Activated naive CD4-positive, alpha-beta T cell treated with anti-CD3 and anti-CD28 coated beads for 36 hours (primary cell): Measurements from ENCODE around the gene KPNA6. TPM values are rescaled to one million over a fixed set of nuclear protein-coding genes. Genes with fewer than 3 reads are reported as not detected.
"Not testable (repeated sequence)": the region's sequence is repeated elsewhere in the genome, so short reads cannot be mapped to it uniquely, and the experiment has no call there.

Experiments
- CTCF ChIA-PET: fragments of 350-600 bp; sonication (Branson Sonifier 250); formaldehyde crosslinking; loops from one replicate; lab custom pipeline; 2021; ENCODE audit warnings: antibody characterized with exemption; lab: Charles Lee
- DNase-seq: peaks from one replicate; pipeline ENCODE4 v3.0.0-alpha.2; 2020
- H3K27ac Mint-ChIP-seq: one replicate; pipeline ENCODE4 v1.8.0; 2021; ENCODE audit warnings: mild to moderate bottlenecking, mixed read lengths
- H3K27me3 Mint-ChIP-seq: one replicate; pipeline ENCODE4 v1.8.0; 2021; ENCODE audit warnings: low read depth, mixed read lengths
- H3K36me3 Mint-ChIP-seq: one replicate; pipeline ENCODE4 v1.8.0; 2021; ENCODE audit warnings: low read depth, mixed read lengths
- H3K4me1 Mint-ChIP-seq: one replicate; pipeline ENCODE4 v1.8.0; 2021; ENCODE audit warnings: low read depth, mixed read lengths
- H3K4me3 Mint-ChIP-seq: one replicate; pipeline ENCODE4 v1.8.0; 2021; ENCODE audit warnings: mild to moderate bottlenecking, moderate library complexity, mixed read lengths
- H3K9me3 Mint-ChIP-seq: one replicate; pipeline ENCODE4 v1.8.0; 2021; ENCODE audit warnings: mixed read lengths
- intact Hi-C: fragments of 100-400 bp; cut with micrococcal nuclease; formaldehyde crosslinking; loops from one replicate; pipeline ENCODE4 v1.15.1; 2023
- total RNA-seq, 2 experiments: library from RNA; stranded (reverse); gene quantifications; one replicate each; pipeline ENCODE4 v1.2.3, GENCODE V29; 2021

Gene KPNA6
- total RNA-seq, 2 experiments from 2014 or later = 74.5 to 75.0 TPM

- peaks cover 62% of the 10 kb centered on the region for H3K4me1 Mint-ChIP-seq
- H3K27ac Mint-ChIP-seq = no peak overlapping the region
- CTCF ChIA-PET = interaction anchor here (0.7 kb wide), 1 partner anchor 408 kb away, joined by 3 read pairs; no protein-coding TSS in a partner anchor
These were observed 17.5 kb downstream of the KPNA6 start for GRCh38 chr1:32125313-32125712.

GRCh38 chr1:32126770-32127169 lies 18.9 kb downstream of the KPNA6 start:
- H3K4me1 Mint-ChIP-seq = peaks cover 49% of the 10 kb centered on the region
- H3K36me3 Mint-ChIP-seq = peaks cover 5% of the 10 kb centered on the region
- no peaks in the 10 kb centered on the region for H3K27me3 Mint-ChIP-seq
- DNase-seq = no peak
- CTCF ChIA-PET = interaction anchor here (1.0 to 1.6 kb wide), 2 partner anchors 12 to 46 kb away, joined by 4 to 7 read pairs; no protein-coding TSS in a partner anchor
- H3K9me3 Mint-ChIP-seq = no peaks in the 10 kb centered on the region
- no peak overlapping the region for H3K4me3 Mint-ChIP-seq
- H3K27ac Mint-ChIP-seq = no peak overlapping the region
- intact Hi-C loops = no loop called here

More at GRCh38 chr1:32125313-32125712, 17.5 kb downstream of the KPNA6 start:
- no peak for DNase-seq
- intact Hi-C loops = no loop called here
- Mint-ChIP-seq H3K36me3 (peaks cover 4% of the 10 kb centered on the region), H3K27me3 (no peaks in the 10 kb centered on the region), H3K9me3 (no peaks in the 10 kb centered on the region), H3K4me3 (no peak overlapping the region)

GRCh38 chr1:32127409-32128198 lies 19.7 kb downstream of the KPNA6 start:
- Mint-ChIP-seq H3K27me3 (no peaks in the 10 kb centered on the region), H3K4me3 (no peak overlapping the region), H3K9me3 (no peaks in the 10 kb centered on the region), H3K36me3 (peaks cover 1% of the 10 kb centered on the region), H3K4me1 (peaks cover 42% of the 10 kb centered on the region), H3K27ac (no peak overlapping the region)
- no peak for DNase-seq
- CTCF ChIA-PET = interaction anchor here (0.6 to 1.6 kb wide), 5 partner anchors 13 to 65 kb away, joined by 3 to 7 read pairs (median 4); partner anchors contain the start of gene KPNA6
- intact Hi-C loops = no loop called here

GRCh38 chr1:32128479-32128878 lies 20.6 kb downstream of the KPNA6 start:
- Mint-ChIP-seq H3K9me3 (no peaks in the 10 kb centered on the region), H3K27me3 (no peaks in the 10 kb centered on the region), H3K4me3 (no peak overlapping the region), H3K27ac (no peak overlapping the region), H3K36me3 (peaks cover 1% of the 10 kb centered on the region), H3K4me1 (peaks cover 38% of the 10 kb centered on the region)
- CTCF ChIA-PET = interaction anchor here (1.1 to 1.6 kb wide), 2 partner anchors 14 to 66 kb away, joined by 3 to 7 read pairs; no protein-coding TSS in a partner anchor
- intact Hi-C loops = no loop called here
- no peak for DNase-seq

- intact Hi-C loops = no loop called here
- Mint-ChIP-seq H3K36me3 (peaks cover 1% of the 10 kb centered on the region), H3K27me3 (no peaks in the 10 kb centered on the region), H3K27ac (no peak overlapping the region), H3K4me3 (no peak overlapping the region), H3K9me3 (no peaks in the 10 kb centered on the region), H3K4me1 (peaks cover 39% of the 10 kb centered on the region)
- CTCF ChIA-PET = no interaction called here
- no peak for DNase-seq
These were observed 21.1 kb downstream of the KPNA6 start for GRCh38 chr1:32128964-32129363.

GRCh38 chr1:32133950-32134280 lies 26.1 kb downstream of the KPNA6 start:
- H3K9me3 Mint-ChIP-seq, H3K36me3 Mint-ChIP-seq, H3K27me3 Mint-ChIP-seq, DNase-seq, H3K27ac Mint-ChIP-seq, intact Hi-C loops, H3K4me3 Mint-ChIP-seq: not testable (repeated sequence)
- H3K4me1 Mint-ChIP-seq = peaks cover 32% of the 10 kb centered on the region
- CTCF ChIA-PET = interaction anchor here (0.6 to 0.7 kb wide), 3 partner anchors 16 to 142 kb away, joined by 3 read pairs; no protein-coding TSS in a partner anchor

- H3K4me3 Mint-ChIP-seq = no peak overlapping the region
- peaks cover 8% of the 10 kb centered on the region for H3K36me3 Mint-ChIP-seq
- H3K27me3 Mint-ChIP-seq = no peaks in the 10 kb centered on the region
- no peak for DNase-seq
- peaks cover 44% of the 10 kb centered on the region for H3K4me1 Mint-ChIP-seq
- no peaks in the 10 kb centered on the region for H3K9me3 Mint-ChIP-seq
- intact Hi-C loops = no loop called here
- CTCF ChIA-PET = no interaction called here
- no peak overlapping the region for H3K27ac Mint-ChIP-seq
These were observed 29.3 kb downstream of the KPNA6 start for GRCh38 chr1:32137111-32137510.

GRCh38 chr1:32138965-32139364 lies 31.1 kb downstream of the KPNA6 start:
- Mint-ChIP-seq H3K36me3 (peaks cover 8% of the 10 kb centered on the region), H3K4me1 (peaks cover 52% of the 10 kb centered on the region), H3K4me3 (no peak overlapping the region), H3K9me3 (no peaks in the 10 kb centered on the region), H3K27ac (no peak overlapping the region), H3K27me3 (no peaks in the 10 kb centered on the region)
- intact Hi-C loops = no loop called here
- CTCF ChIA-PET = interaction anchor here (0.8 to 1.2 kb wide), 2 partner anchors 66 to 109 kb away, joined by 3 read pairs; partner anchors contain the start of gene TMEM39B
- DNase-seq = no peak

- intact Hi-C loops = no loop called here
- peaks cover 10% of the 10 kb centered on the region for H3K36me3 Mint-ChIP-seq
- CTCF ChIA-PET = interaction anchor here (0.6 kb wide), 1 partner anchor 258 kb away, joined by 3 read pairs; no protein-coding TSS in a partner anchor
- no peak overlapping the region for H3K4me3 Mint-ChIP-seq
- no peak overlapping the region for H3K27ac Mint-ChIP-seq
- H3K4me1 Mint-ChIP-seq = peaks cover 59% of the 10 kb centered on the region
- DNase-seq = no peak
- no peaks in the 10 kb centered on the region for H3K27me3 Mint-ChIP-seq
- H3K9me3 Mint-ChIP-seq = peaks cover 4% of the 10 kb centered on the region
These were observed 34.8 kb downstream of the KPNA6 start for GRCh38 chr1:32142446-32143301.

GRCh38 chr1:32143302-32143695 lies 35.4 kb downstream of the KPNA6 start:
- CTCF ChIA-PET = interaction anchor here (0.6 kb wide), 1 partner anchor 258 kb away, joined by 3 read pairs; no protein-coding TSS in a partner anchor
- H3K36me3 Mint-ChIP-seq = peaks cover 13% of the 10 kb centered on the region
- intact Hi-C loops, H3K27me3 Mint-ChIP-seq, DNase-seq, H3K4me3 Mint-ChIP-seq, H3K27ac Mint-ChIP-seq: not testable (repeated sequence)
- peaks cover 54% of the 10 kb centered on the region for H3K4me1 Mint-ChIP-seq
- H3K9me3 Mint-ChIP-seq = peaks cover 10% of the 10 kb centered on the region

- Mint-ChIP-seq H3K4me3 (no peak overlapping the region), H3K27me3 (no peaks in the 10 kb centered on the region), H3K4me1 (peaks cover 47% of the 10 kb centered on the region), H3K27ac (no peak overlapping the region), H3K9me3 (peaks cover 14% of the 10 kb centered on the region), H3K36me3 (peaks cover 16% of the 10 kb centered on the region)
- CTCF ChIA-PET = no interaction called here
- no peak for DNase-seq
- intact Hi-C loops = no loop called here
These were observed 36.2 kb downstream of the KPNA6 start for GRCh38 chr1:32144033-32144432.

- peaks cover 15% of the 10 kb centered on the region for H3K9me3 Mint-ChIP-seq
- CTCF ChIA-PET = interaction anchor here (0.6 kb wide), 1 partner anchor 132 kb away, joined by 4 read pairs; no protein-coding TSS in a partner anchor
- H3K27ac Mint-ChIP-seq, DNase-seq, H3K27me3 Mint-ChIP-seq, H3K4me3 Mint-ChIP-seq, intact Hi-C loops: not testable (repeated sequence)
- H3K36me3 Mint-ChIP-seq = peaks cover 20% of the 10 kb centered on the region
- peaks cover 35% of the 10 kb centered on the region for H3K4me1 Mint-ChIP-seq
These were observed 39.9 kb downstream of the KPNA6 start for GRCh38 chr1:32147799-32148198.
